ENCODE results near the gene FBXO9.
"Not testable (repeated sequence)": the region's sequence is repeated elsewhere in the genome, so short reads cannot be mapped to it uniquely, and the experiment has no call there.

The FBXO9 gene

DNA sequence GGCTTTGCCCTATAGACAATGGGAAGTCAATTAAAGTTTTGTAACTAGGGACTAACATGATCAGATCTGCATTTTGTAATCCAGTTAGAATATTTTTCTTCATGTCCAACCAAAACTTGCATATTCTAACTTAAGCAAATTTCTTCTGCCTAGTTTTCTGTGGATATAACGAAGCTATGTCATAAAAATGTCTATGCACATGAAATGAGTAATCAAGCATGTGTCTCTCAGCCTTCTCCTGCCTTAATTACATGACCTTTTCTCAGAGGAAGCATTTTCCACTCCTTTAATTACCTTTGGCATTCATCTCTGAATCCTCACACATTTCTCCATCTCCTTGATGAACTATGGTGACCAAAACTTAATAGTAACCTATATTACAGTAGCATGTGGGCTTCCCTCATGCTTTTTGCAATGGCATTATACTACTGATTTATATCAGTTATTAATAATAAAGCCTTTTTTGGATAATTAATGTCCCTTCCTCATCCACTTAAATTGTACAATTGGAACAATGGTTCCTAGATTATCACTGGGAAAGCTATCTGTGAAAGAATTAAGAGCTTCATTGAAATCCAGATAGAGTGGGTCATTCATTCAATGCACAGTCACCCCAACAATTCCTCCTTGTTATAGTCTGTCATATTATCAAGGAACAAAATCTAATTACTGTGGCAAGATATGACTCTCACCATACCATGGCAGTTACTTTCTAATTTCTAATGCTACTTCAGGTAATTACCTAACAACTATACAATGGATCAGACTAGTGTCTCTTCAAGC is 19.1 kb upstream of the FBXO9 start:
- DNase-seq (ENCODE audit: low read depth, low spot score), result no peak
- H3K27ac ChIP-seq, result no peak overlapping the region

DNA sequence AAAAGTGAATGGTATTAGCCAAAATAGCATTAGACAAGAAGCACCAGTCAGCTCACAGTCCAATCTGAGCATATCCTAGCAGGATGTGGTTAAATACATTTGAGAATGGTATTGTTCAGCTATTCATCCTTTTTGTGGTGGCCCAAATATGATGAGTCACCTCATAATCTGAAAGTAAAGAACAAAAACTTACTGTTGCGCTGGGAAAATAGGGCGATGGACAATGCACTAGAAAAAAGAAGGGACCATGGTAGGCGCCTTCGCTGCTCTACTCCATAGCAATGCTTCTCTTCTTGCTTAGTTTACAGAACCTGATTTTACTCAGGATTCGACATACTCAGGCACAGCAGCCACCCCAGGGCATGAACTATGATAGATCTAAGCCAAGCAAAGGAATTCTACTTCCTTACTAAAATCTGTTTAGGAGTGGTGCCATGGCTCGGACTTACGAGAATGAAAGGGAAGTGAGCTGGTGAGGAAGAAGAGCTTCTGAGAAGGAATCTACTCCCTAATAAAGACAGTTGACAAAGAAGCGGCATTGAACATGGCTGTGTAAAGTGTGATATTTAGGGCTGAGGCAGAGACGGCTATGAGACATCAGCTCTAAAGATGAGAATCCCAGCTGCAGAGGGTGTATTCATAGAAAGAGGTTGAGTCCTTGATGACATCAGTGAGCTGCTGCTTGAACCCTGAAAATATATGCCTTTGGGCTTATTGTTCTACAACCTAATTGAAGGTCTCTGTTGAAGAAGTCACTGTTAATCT is 16.6 kb upstream of the FBXO9 start:
- peak overlapping the region; percentile 46 for H3K27ac ChIP-seq
- peak; percentile 52 for DNase-seq (ENCODE audit: low read depth, low spot score)

DNA sequence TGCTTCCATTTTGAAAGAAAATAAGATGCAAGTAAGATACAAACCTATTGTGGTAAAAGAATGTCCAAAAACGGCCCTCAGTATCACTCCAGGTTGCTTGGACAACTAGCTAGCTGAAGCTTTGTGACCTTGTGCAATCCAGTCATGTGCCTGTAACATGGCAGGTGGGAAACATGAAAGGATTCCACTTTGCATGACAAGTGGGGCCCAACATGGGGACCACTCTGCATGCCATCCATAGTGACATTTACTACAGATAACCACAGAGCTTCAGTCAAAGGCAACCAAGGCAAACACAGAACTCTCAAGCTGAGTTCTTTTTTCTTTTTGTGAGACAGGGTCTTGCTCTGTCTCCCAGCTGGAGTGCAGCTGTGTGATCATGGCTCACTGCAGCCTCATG is 15.8 kb upstream of the FBXO9 start:
- DNase-seq (ENCODE audit: low read depth, low spot score), result no peak
- no peak overlapping the region for H3K27ac ChIP-seq

DNA sequence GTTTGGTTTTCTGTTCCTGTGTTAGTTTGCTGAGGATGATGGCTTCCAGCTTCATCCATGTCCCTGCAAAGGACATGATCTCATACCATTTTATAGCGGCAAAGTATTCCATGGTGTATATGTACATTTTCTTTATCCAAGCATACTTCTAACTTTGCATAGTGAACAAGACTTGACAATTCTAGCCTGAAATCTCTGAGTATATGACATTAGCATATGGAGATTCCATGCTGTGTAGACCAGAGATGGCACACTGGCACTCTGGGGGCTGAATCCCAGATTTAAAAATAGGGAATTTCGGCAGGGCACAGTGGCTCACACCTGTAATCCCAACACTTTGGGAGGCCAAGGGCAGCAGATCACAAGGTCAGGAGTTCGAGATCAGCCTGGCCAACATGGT is 13.1 kb upstream of the FBXO9 start:
- not testable (repeated sequence) for H3K27ac ChIP-seq; DNase-seq (ENCODE audit: low read depth, low spot score)

DNA sequence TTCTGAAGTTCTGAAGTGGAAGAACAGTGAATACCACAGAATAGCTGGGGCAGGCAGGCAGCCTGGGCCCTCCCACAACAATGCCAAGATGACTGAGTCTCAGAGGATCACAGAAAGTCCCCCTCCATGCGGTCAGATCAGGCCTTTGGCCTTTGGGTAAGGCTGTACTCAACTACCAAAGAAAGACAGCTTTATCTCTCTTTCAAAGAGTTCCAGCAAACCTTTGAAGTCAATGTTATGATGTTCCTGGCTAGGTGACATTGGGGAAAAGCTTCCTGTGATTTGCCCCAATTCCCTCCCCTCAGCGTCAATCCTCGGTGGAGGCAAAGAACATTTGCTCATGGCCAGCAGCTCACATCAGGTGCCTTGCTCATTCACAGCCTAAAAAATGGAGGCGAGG is 10.7 kb upstream of the FBXO9 start:
- H3K27ac ChIP-seq, result no peak overlapping the region
- DNase-seq (ENCODE audit: low read depth, low spot score), result no peak

GRCh38 chr6:53055873-53056272 is 9.3 kb upstream of the FBXO9 start:
- no peak for DNase-seq (ENCODE audit: low read depth, low spot score)
- no peak overlapping the region for H3K27ac ChIP-seq

GRCh38 chr6:53056273-53056672 is 8.9 kb upstream of the FBXO9 start:
- H3K27ac ChIP-seq, result no peak overlapping the region
- DNase-seq (ENCODE audit: low read depth, low spot score), result no peak

DNA sequence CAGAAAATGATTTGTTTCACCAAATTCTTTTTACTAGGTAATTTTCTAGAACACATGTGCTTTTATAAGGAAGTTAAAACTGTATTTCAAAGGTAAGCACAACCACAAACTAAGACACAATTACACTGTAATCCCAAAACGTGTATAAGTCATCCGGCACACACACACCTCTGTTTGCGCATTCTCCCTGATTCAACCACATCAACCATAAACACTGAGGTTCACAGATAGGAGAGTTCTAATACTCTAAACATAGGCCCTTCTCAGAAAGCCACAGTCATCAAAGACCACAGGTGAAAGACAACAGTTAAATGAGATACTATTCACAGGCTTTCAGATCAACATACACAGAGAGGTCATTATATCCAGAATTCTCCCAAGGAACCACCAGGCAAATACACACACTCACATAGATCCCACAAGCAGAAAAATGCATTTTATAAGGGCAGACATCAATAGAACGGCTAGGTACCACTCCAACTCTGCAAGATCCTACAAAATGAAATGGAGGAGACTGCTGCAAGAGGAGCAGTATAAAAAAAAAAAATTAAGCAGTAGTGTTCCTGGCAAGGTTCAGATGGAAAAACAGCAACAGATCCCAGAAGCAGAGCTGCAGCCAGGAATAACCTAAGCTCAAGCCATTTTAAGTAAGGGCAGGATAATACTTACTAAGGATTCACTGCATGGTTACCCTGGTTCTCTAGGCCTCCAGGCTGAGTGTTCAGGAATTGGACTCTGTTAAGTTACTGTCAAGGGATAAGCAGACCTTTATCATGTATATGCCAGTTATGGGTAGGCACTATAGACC is 6.6 kb upstream of the FBXO9 start:
- no peak for DNase-seq (ENCODE audit: low read depth, low spot score)
- no peak overlapping the region for H3K27ac ChIP-seq

DNA sequence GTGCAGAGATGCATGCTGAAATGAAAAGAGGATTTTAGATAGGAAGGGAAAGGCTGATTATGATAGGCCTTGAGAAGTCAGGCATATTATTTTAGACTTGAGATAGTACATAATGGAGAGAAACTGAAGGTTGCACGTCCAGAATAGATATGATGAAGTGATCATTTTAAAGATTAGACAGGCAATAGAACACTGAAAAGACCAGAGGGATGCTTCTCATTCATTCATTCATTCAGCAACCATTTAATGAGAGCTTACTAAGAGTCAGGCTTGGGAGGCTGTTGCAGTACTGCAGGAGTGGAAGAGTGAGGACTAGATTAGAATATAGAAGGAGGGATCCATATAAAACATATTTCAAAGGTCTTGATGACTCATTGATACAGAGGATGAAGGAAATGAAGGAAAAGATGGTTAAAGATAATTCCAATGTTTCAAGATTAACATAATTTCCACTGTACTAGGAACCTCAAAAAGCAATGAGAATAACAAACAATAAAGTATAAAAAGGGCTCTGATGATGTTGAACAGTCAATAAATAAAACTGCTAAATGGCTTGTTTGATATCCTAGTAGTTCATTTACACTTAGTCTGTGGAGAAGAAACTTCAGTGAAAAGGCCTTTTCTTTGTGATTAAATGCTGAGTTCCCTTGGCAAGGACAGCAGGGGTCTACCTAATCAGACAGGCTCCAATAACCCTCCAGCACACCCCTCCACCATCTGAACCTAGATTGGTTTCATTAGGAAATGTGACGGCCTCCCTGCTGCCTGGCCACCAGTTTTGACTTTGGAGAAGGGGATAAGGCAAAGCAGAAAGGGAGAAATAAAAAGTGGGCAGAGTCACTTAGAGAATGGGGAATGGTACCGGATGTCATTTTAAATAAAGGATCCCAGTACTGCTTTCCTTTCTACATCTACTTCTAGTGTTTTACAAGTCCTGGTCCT is 5.3 kb upstream of the FBXO9 start:
- no peak overlapping the region for H3K27ac ChIP-seq
- no peak for DNase-seq (ENCODE audit: low read depth, low spot score)

DNA sequence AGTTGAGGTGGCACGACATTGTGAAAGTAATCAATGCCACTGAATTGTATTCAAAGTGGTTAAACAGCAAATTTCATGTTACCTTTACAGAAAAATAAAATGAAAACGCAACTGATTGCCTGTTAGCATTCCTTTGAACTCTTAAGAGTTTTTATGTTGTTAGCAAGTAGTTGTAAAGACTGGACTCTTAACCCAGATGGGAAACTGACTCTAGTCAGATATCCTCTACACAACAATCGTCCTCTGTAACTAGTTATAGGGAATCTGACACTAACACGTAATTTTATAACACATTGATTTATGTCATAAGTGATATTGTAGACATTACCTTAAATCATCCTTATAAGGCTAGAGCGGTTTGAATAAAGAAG is 3.0 kb upstream of the FBXO9 start:
- DNase-seq (ENCODE audit: low read depth, low spot score), result no peak

GRCh38 chr6:53064255-53064654 is 949 bp upstream of the FBXO9 start:
- not testable (repeated sequence) for DNase-seq (ENCODE audit: low read depth, low spot score)

More for the DNA sequence above, 3.0 kb upstream of the FBXO9 start:
- no peak overlapping the region for H3K27ac ChIP-seq

DNA sequence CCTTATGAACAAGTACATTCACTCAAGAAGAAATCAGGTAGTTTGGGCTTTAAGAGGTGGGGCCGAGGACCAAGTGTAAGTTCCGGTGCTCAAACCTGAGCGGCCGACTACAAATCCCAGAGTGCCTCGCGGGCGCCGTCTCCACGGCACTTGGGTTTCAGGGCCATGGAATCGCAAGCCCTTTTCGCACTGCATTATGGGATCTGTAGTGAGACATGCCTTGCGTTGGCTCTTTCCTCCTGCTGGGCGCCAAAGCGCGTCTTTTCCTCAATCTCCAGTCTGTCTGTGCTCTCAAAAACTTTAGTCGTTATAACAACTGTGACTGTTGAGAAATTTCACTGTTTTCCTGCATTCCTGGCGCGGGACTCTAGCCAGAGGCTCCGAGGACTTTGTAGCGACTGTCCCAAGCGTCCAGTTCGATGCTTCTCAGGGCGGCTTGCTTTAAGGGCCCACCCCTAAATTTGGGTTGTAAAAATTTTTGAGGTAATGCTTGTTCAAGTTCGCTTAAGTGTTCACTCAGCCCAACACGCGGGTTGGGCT is 408 bp upstream of the FBXO9 start:
- H3K27ac ChIP-seq, result peak overlapping the region; percentile 49
- peak; percentile 96 for DNase-seq (ENCODE audit: low read depth, low spot score)

More at GRCh38 chr6:53064255-53064654, 949 bp upstream of the FBXO9 start:
- H3K27ac ChIP-seq, result not testable (repeated sequence)

DNA sequence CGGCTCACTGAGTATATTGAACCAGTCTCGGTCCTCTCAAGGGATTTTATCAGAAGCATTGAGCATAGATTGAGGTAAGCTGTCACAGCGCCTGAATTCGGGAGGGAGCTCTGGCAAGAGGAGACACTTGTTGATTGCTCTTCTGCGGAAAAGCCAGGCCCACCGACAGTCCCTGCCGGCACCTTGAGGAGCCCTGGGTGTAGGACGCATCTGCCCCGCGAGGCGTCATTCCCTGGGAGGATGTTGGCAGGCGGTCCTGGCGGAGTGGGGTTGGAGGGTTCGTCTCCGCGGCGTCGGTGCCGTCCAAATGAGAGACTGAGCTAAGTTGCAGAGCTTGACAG is 843 bp downstream of the FBXO9 start:
- DNase-seq (ENCODE audit: low read depth, low spot score), result no peak

DNA sequence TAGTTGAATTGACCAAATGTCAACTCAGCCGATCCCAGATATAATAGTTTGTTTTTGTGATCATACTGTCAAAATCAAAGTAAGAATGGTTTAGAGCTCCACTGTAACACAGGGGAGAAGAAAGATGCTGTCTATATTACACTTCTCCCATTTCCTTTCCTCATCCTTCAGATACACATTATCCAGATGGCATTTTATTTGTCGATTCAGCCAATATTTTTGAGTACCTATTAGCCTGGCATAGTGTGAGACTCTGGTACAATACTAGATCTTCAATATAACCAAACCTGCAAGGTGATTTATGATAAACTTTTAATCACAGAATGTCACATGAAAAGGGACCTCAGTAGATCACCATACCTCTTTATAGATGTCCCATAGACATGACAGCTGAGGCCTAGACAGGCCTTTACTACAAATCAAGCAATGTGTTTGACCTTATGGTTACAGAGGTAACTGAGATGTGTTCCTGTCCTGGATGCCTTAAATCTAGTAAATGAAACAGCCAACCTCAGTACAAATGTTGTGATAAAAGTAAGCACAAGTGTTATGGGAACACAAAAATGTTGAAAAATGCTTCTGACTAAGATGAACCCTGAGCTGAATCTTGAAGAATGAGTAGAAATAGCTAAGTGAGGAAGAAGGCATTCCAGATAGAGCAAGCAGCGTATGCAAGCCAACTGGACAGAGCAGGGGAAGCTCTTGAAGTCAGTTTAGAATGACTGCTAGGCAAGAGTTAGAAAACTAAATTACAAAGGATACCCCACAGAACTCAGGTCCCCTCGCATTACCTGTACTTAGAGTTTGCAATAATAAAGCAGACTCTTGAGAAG is 1.9 kb downstream of the FBXO9 start:
- no peak overlapping the region for H3K27ac ChIP-seq
- no peak for DNase-seq (ENCODE audit: low read depth, low spot score)

More for the DNA sequence above, 843 bp downstream of the FBXO9 start:
- peak overlapping the region; percentile 49 for H3K27ac ChIP-seq

DNA sequence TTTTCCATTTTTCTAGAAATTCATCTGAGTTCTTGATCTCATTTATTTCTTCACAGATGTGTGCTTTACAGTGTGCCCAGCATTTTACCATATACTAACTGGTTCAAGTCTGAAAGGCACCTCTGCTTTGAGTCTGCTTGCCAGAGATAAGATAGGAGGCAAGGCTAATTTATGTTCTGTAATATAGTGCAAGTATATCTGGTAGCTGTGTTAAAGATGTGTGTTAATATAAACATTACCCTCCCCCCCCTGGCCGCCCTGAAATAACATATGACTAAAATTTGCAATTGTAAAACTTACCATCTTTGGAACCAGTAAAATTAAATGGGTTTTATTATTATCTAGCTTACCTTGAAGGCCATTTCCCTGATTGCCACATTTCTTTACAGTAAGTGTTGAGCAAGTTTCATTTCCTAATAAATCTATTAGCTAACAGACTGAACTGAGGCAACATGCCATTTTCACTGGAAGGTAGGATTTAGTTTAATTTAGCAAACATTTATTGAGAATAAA is 2.7 kb downstream of the FBXO9 start:
- no peak overlapping the region for H3K27ac ChIP-seq
- DNase-seq (ENCODE audit: low read depth, low spot score), result no peak

- no peak overlapping the region for H3K27ac ChIP-seq
- DNase-seq (ENCODE audit: low read depth, low spot score), result no peak
Measured at GRCh38 chr6:53069427-53069826, 4.2 kb downstream of the FBXO9 start.

DNA sequence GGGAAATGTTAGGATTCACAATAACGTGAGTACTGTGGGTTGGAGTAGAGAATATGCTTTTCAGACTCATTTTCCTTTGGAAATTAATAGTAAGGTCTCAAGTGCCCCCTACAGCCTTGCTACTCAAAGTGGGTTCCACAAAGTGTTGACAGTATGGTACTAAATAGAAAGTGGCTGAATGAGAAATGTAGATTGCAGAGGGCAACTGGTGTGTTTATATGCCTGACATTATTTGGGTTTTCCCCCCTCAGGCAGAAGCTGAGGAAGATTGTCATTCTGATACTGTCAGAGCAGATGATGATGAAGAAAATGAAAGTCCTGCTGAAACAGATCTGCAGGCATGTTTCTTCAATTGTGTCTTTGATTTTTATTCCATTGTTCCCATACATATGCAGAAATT is 5.6 kb downstream of the FBXO9 start:
- no peak overlapping the region for H3K27ac ChIP-seq
- DNase-seq (ENCODE audit: low read depth, low spot score), result no peak

DNA sequence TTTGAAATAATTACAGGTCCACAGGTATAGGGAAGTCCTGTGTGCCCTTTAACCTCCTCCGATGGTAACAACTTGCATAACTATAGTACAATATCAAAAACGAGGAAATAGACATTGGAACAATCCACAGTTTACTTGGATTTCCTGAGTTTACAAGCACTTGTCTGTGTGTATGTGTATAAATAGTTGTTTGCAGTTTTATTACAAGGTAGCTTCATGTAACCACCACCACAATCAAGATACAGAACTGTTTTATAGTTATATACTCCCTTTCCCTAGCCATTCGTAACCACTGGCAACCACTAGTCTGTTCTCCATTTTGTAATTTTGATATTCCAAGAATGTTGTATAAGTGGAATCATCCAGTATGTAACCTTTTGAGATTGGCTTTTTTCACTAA is 9.1 kb downstream of the FBXO9 start:
- no peak for DNase-seq (ENCODE audit: low read depth, low spot score)
- H3K27ac ChIP-seq, result no peak overlapping the region

GRCh38 chr6:53080813-53081212 is 15.6 kb downstream of the FBXO9 start:
- no peak for DNase-seq (ENCODE audit: low read depth, low spot score)
- no peak overlapping the region for H3K27ac ChIP-seq
